HepG2 (cell line): ENCODE measurements around the gene PDIA2. TPM values are rescaled to one million over a fixed set of nuclear protein-coding genes. Genes with fewer than 3 reads are reported as not detected.

Source experiments
- ATAC-seq: fragments of 200-7000 bp; cut with Tn5 transposase; 3 replicates; pipeline ENCODE4 v1.9.1; 2020; ENCODE audit warnings: mild to moderate bottlenecking, moderate library complexity
- BruUV-seq: library from RNA; stranded (reverse); fragments of 400-500 nt; replicated peaks from 2 replicates; lab custom pipeline; 2021; lab: Mats Ljungman, UMichigan
- CTCF ChIA-PET: fragments of 300-600 bp; formaldehyde crosslinking; extraction: SDS; loops from one replicate; lab custom pipeline; 2021; ENCODE audit warnings: low total read pairs, inconsistent platforms, low intra/inter-chr PET ratio; lab: Yijun Ruan, JAX
- POLR2A ChIA-PET: fragments of 350-600 bp; sonication (Branson Sonifier 250); formaldehyde crosslinking; loops from one replicate; lab custom pipeline; 2020; ENCODE audit warnings: antibody characterized with exemption, inconsistent platforms; lab: Yijun Ruan, JAX
- DNase-seq: peaks from one replicate; pipeline ENCODE4 v3.0.0-alpha.2; 2015; ENCODE audit warnings: low spot score
- FAIRE-seq: peaks from 3 replicates; lab custom pipeline; 2011; peaks lifted over from hg19 to GRCh38; lab: Jason Lieb, UNC
- H2AFZ ChIP-seq: one replicate; pipeline ENCODE4 v1.6.1; 2011; ENCODE audit warnings: low read length, inconsistent platforms
- H3K27ac ChIP-seq: fragments of 300-600 bp; 3 replicates; pipeline ENCODE4 v1.8.0; 2011; ENCODE audit warnings: mixed run types, mild to moderate bottlenecking, mixed read lengths, low read length, inconsistent platforms; ENCODE audit not compliant: insufficient read depth; ENCODE audit errors: extremely low read length
- H3K27me3 ChIP-seq, 2 experiments: fragments of 200-600 bp in 1 of 2; 2 replicates in 1 of 2; 3 replicates in 1 of 2; pipeline versions ENCODE4 v1.6.0 to v1.8.0; 2011; ENCODE audit warnings: low read length in 2 of 2, mild to moderate bottlenecking in 2 of 2, moderate library complexity in 2 of 2, inconsistent platforms in 1 of 2; ENCODE audit not compliant: insufficient read depth in 2 of 2, control insufficient read depth in 1 of 2
- H3K36me3 ChIP-seq, 2 experiments: fragments of 200-600 bp in 1 of 2; replicated peaks in 1 of 2; 2 replicates in 1 of 2; 3 replicates in 1 of 2; pipeline versions ENCODE4 v1.5.1 to v1.8.0; 2011; ENCODE audit warnings: low read length in 2 of 2, inconsistent platforms in 1 of 2; ENCODE audit not compliant: insufficient read depth in 2 of 2, control insufficient read depth in 1 of 2
- H3K4me1 ChIP-seq: 2 replicates; pipeline ENCODE4 v1.5.1; 2012; ENCODE audit warnings: low read length, inconsistent platforms; ENCODE audit not compliant: insufficient read depth
- H3K4me2 ChIP-seq: 2 replicates; pipeline ENCODE4 v1.6.0; 2011; ENCODE audit warnings: low read depth, low read length, inconsistent platforms
- H3K4me3 ChIP-seq, 3 experiments: fragments of 200-600 bp in 1 of 3; sonication (generic), shearing (Covaris generic) in 1 of 3; replicated peaks in 1 of 3; 2 replicates each; pipeline ENCODE4 v1.5.1; 2011 to 2016; ENCODE audit warnings: low read length in 3 of 3, inconsistent platforms in 2 of 3, low read depth in 2 of 3, mild to moderate bottlenecking in 2 of 3, control low read depth in 1 of 3, mixed read lengths in 1 of 3; ENCODE audit not compliant: insufficient read depth in 1 of 3
- H3K79me2 ChIP-seq: one replicate; pipeline ENCODE4 v1.6.1; 2011; ENCODE audit warnings: low read length, inconsistent platforms; ENCODE audit not compliant: insufficient read depth
- H3K9ac ChIP-seq: 2 replicates; pipeline ENCODE4 v1.6.0; 2011; ENCODE audit warnings: mild to moderate bottlenecking, low read depth, low read length, inconsistent platforms; ENCODE audit not compliant: insufficient read depth
- H3K9me3 ChIP-seq: 2 replicates; pipeline ENCODE4 v1.5.1; 2012; ENCODE audit warnings: mild to moderate bottlenecking, low read length
- H4K20me1 ChIP-seq: 2 replicates; pipeline ENCODE4 v1.6.0; 2011; ENCODE audit warnings: inconsistent platforms, mild to moderate bottlenecking, low read length, moderate library complexity; ENCODE audit not compliant: insufficient read depth
- BATF2 ChIP-seq: sonication (generic); formaldehyde crosslinking; IDR thresholded peaks from 2 replicates; pipeline ENCODE4 v1.8.0; 2022; ENCODE audit warnings: mild to moderate bottlenecking, missing genetic modification reagents, moderate library complexity
- CREB1 ChIP-seq, 2 experiments: fragments of 450-650 bp in 1 of 2; IDR thresholded peaks; 2 replicates each; pipeline ENCODE4 v1.6.1; 2016 to 2017; ENCODE audit warnings: control low read depth in 1 of 2, mild to moderate bottlenecking in 1 of 2, missing compliant biosample characterization in 1 of 2, missing genetic modification characterization in 1 of 2
- MAX ChIP-seq: IDR thresholded peaks from 2 replicates; pipeline ENCODE4 v1.6.1; 2012; ENCODE audit warnings: inconsistent platforms
- MNT ChIP-seq: fragments of 450-650 bp; IDR thresholded peaks from 2 replicates; pipeline ENCODE4 v1.6.1; 2016
- SKIL ChIP-seq: sonication (generic); formaldehyde crosslinking; IDR thresholded peaks from 2 replicates; pipeline ENCODE4 v1.8.0; 2022; ENCODE audit warnings: missing genetic modification reagents, mild to moderate bottlenecking, moderate library complexity, borderline replicate concordance
- ZFP90 ChIP-seq: sonication (generic); formaldehyde crosslinking; IDR thresholded peaks from 2 replicates; pipeline ENCODE4 v1.8.0; 2022; ENCODE audit warnings: missing genetic modification reagents, mild to moderate bottlenecking, inconsistent platforms, borderline replicate concordance
- ZNF800 ChIP-seq: sonication (generic); formaldehyde crosslinking; IDR thresholded peaks from 2 replicates; pipeline ENCODE4 v1.4.0; 2020; ENCODE audit warnings: missing genetic modification reagents
- WGBS: methylation state at CpG from one replicate; pipeline ENCODE4 v1.1.6; 2017; ENCODE audit warnings: low lambda C conversion rate; 5-methylcytosine and 5-hydroxymethylcytosine counted together
- in situ Hi-C: cut with HindIII; loops from 2 replicates; pipeline ENCODE4 v1.10.0; 2017; ENCODE audit warnings: low pct_unique_long_range_greater_than_20kb; ENCODE audit not compliant: extremely low pct_ligation_motif_present
- intact Hi-C: fragments of 100-400 bp; cut with micrococcal nuclease; formaldehyde crosslinking; loops from one replicate; pipeline ENCODE4 v1.10.0; 2022; ENCODE audit not compliant: unreplicated experiment
- polyA plus RNA-seq, 8 experiments: library from polyadenylated mRNA; depleted of rRNA in 3 of 8; stranded (reverse) in 7 of 8; unstranded in 1 of 8; fragments of >200 nt; fragmentation: Illumina TruSeq in 4 of 8; extraction: Trizol in 4 of 8; gene quantifications; 2 replicates each; pipeline versions ENCODE4 v1.2.1 to v1.2.3, GENCODE V29; 2011 to 2016; ENCODE audit warnings: low read depth in 4 of 8, missing spikeins in 1 of 8, mixed read lengths in 1 of 8; ENCODE audit not compliant: insufficient read depth in 1 of 8
- total RNA-seq, 5 experiments: library from RNA; depleted of rRNA; stranded (reverse); fragments of >200 nt; fragmentation: Illumina TruSeq; extraction: Trizol; gene quantifications; 2 replicates each; pipeline ENCODE4 v1.2.3, GENCODE V29; 2016; ENCODE audit warnings: low read depth in 1 of 5

Gene PDIA2
- total and polyA plus RNA-seq, 2 of the 13 experiments (the other 11 are each of a cell fraction or from before 2014, with no cell fraction given) = 0.35 to 1.9 TPM

GRCh38 chr16:267562-267961 lies 15.4 kb upstream of the PDIA2 start (continued):
- TF ChIP-seq BATF2 (CRISPR knock-in tag) (0 out of 2 replicates have a peak, but pooled peaks have one; percentile 20), SKIL (CRISPR knock-in tag) (peak; percentile 26; the same call in 1 of the 2 replicates), MNT (peak; percentile 98)

GRCh38 chr16:268141-269053 lies 14.6 kb upstream of the PDIA2 start:
- Histone ChIP-seq H4K20me1 (no peaks in the 10 kb centered on the region), H3K36me3 (0 out of 5 replicates have a peak, but pooled peaks cover 0 to 4% of the 10 kb centered on the region in 2 experiments), H3K9me3 (no peaks in the 10 kb centered on the region), H3K27me3 (peaks cover 18 to 49% of the 10 kb centered on the region in 2 experiments; a peak in 4 of 5 replicates), H2AFZ (no peak overlapping the region), H3K4me2 (peak overlapping the region; percentile 73), H3K4me1 (peaks cover 36% of the 10 kb centered on the region), H3K79me2 (no peaks in the 10 kb centered on the region), H3K27ac (no peak overlapping the region), H3K9ac (no peak overlapping the region), H3K4me3 (peak overlapping the region in 1 of 3 experiments; percentile 44; a peak in 1 of 6 replicates)
- DNase-seq (no peak), FAIRE-seq (no peak), ATAC-seq (peak; percentile 37)
- WGBS = 26% methylated on average over 24 of the region's 40 CpGs
- intact Hi-C loops (no loop called here), in situ Hi-C loops (no loop called here)
- CTCF ChIA-PET = no interaction called here
- BruUV-seq = no TSS peak
- POLR2A ChIA-PET = interaction anchor here (0.5 kb wide), 1 partner anchor 84 kb away, joined by 3 read pairs; the partner anchor contains the start of gene AXIN1
- TF ChIP-seq ZFP90 (CRISPR knock-in tag) (0 out of 2 replicates have a peak, but pooled peaks have one; percentile 35), MAX (0 out of 2 replicates have a peak, but pooled peaks have one; percentile 27), CREB1 (IDR thresholded peaks at IDR 0.05) (0 out of 2 replicates have a peak, but pooled peaks have one; percentile 4), CREB1 (CRISPR knock-in tag; IDR thresholded peaks at IDR 0.05) (no peak), ZNF800 (CRISPR knock-in tag) (peak; percentile 67; the same call in 1 of the 2 replicates)
